GM21529 (cell line): ENCODE data around the gene C2orf76.
A peak's percentile ranks its signal among the peaks of the same experiment; 100 is the strongest.

Experiments
- ATAC-seq: cut with Tn5 transposase; IDR thresholded peaks from one replicate; pipeline ENCODE4 v1.9.1; 2021; ENCODE audit not compliant: unreplicated experiment

C2orf76 gene

DNA sequence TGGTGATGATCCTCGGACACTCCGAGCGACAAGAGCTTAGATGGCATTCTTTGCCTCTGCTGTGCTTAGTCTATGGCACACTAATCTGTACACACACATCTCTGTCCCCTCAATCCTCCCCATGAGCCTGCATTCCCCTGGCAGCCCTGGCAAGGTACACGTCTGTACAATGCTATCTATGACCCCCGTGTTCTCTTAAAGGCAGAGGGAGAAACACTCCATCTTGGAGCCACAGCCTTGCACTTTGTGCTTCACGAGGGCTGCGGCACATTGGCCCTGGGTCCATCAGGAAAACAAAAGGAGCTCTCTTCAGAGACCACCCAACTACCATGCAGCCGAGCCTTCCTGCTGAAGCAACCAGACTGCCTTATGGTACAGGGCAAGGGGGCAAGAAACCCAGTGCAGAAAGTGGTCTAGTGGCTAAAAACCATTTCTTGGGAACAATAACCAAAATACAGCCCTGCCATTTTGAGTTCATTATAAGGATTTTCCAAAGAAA, 100.5 kb downstream of the C2orf76 start:
- no peak for ATAC-seq

- ATAC-seq: no peak
These were observed 101.0 kb downstream of the C2orf76 start for GRCh38 chr2:119265693-119266066.

GRCh38 chr2:119264781-119265692, 101.6 kb downstream of the C2orf76 start:
- ATAC-seq: peak; percentile 99

DNA sequence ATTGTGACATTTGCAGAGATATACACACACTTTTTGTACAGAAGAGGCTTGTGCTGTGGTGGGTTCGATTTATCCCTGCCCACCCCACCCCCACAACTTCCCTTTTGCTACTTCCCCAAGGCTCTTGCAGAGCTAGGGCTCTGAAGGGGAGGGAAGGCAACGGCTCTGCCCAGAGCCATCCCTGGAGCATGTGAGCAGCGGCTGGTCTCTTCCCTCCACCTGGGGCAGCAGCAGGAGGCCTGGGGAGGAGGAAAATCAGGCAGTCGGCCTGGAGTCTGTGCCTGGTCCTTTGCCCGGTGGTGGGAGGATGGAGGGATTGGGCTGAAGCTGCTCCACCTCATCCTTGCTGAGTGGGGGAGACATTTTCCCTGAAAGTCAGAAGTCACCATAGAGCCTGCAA, 103.0 kb downstream of the C2orf76 start:
- no peak for ATAC-seq

- no peak for ATAC-seq
These were observed 103.6 kb downstream of the C2orf76 start for GRCh38 chr2:119263025-119263424.

- ATAC-seq: no peak
These were observed 105.0 kb downstream of the C2orf76 start for GRCh38 chr2:119261493-119262225.

DNA sequence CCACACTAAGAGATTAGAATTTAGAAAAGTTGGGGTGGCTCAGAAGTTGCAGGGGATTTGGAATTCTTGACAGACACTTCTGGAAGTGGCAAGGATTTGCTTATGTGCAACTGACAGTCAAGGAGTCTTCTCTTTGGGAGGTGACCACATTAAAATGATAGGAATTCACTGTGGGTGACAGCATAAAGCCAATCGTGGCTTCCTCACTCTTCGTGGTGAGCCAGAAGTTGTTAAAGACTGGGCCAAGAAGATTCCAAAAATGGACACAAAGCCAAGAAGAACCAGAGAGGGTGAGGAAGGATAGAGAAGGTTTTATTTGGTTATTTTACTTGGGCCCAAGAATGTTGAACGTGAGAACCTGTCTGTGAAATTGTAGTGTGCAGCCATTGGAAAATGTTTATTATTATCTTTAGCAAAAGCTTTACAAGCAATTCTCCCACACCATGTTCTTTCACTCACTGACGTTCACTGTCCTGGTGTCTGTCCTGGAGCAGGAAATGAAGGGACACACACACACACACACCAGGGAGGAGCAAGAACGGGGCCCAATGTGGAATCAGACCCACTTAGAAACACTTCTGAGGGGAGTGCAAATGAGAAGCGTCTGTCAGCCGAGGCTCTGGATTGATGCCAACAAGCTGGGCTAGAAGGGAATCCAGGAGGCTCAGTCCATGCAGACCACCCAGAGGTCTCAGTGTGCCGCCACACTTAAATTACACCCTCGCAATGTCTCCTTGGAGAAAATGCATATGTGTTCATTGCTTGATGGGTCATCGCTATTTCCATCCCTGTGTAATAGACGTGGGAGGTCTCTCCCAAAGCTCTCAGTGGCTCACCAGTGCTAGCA, 105.8 kb downstream of the C2orf76 start:
- no peak for ATAC-seq

GRCh38 chr2:119259296-119259860, 107.3 kb downstream of the C2orf76 start:
- no peak for ATAC-seq

- ATAC-seq: no peak
These were observed 109.4 kb downstream of the C2orf76 start for GRCh38 chr2:119257198-119257597.

- ATAC-seq: no peak
These were observed 110.1 kb downstream of the C2orf76 start for GRCh38 chr2:119256582-119256921.

DNA sequence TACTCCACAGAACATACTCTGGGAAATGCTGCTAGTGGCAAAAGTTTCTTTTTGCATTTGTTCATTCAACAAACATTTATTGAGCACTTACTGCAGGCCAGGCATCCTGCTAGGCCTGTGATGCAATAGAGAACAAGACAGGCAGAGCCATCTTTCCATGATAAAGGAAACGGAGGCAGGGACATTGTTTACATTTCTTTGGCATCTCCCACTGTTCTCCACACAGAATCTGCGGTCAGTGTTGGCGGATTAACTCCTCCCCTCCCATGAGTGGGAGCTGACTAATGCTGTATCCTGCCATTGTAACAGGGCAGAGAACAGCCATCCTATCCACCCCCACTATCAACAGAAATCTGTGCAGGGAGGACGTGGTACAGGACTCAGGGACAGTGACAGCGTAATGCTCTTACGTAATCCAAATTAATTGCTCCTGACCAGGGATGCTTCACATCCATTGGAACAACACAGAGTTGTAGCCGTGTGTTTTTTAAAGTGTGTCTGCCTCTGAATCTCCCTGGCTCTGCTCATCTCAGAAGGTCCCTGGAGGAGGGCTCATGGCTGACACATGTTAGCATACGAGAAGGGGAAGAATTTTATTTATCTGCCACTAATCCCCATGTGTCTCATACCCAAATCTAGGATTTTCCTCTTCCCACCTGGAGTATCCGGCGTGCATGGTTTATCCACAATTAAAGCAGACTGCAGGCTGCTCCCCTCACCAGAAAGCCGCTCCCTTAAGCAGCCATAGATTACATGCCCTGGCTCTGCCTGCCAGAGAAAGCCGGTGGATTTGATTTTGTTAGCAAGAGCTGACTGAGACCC, 110.7 kb downstream of the C2orf76 start:
- ATAC-seq: no peak

GRCh38 chr2:119254601-119255080, 112.0 kb downstream of the C2orf76 start:
- no peak for ATAC-seq

GRCh38 chr2:119253760-119254600, 112.7 kb downstream of the C2orf76 start:
- no peak for ATAC-seq

GRCh38 chr2:119253114-119253702, 113.4 kb downstream of the C2orf76 start:
- no peak for ATAC-seq
